Astrocyte (in vitro differentiated cells and primary cell): Measurements from ENCODE around the gene DNAH2. TPM values are rescaled to one million over a fixed set of nuclear protein-coding genes. Genes with fewer than 3 reads are reported as not detected.

Experiments
- DNase-seq: peaks from one replicate; pipeline ENCODE4 v3.0.0-alpha.2; 2010; ENCODE audit warnings: low read depth
- FAIRE-seq: peaks from 2 replicates; lab custom pipeline; 2011; peaks lifted over from hg19 to GRCh38; lab: Jason Lieb, UNC
- H2AFZ ChIP-seq: 2 replicates; pipeline ENCODE4 v1.6.0; 2012; ENCODE audit warnings: low read depth, low read length, inconsistent platforms
- H3K27ac ChIP-seq: 2 replicates; pipeline ENCODE4 v1.5.1; 2011; ENCODE audit warnings: low read depth, low read length, inconsistent platforms
- H3K27me3 ChIP-seq: 2 replicates; pipeline ENCODE4 v1.6.0; 2011; ENCODE audit warnings: low read length, inconsistent platforms; ENCODE audit not compliant: insufficient read depth
- H3K36me3 ChIP-seq: 2 replicates; pipeline ENCODE4 v1.5.1; 2011; ENCODE audit warnings: low read length, inconsistent platforms; ENCODE audit not compliant: insufficient read depth
- H3K4me1 ChIP-seq: 2 replicates; pipeline ENCODE4 v1.5.1; 2011; ENCODE audit warnings: low read length, inconsistent platforms; ENCODE audit not compliant: insufficient read depth
- H3K4me2 ChIP-seq: 2 replicates; pipeline ENCODE4 v1.6.0; 2012; ENCODE audit warnings: low read length, inconsistent platforms
- H3K4me3 ChIP-seq: 2 replicates; pipeline ENCODE4 v1.5.1; 2011; ENCODE audit warnings: low read depth, mild to moderate bottlenecking, low read length, inconsistent platforms; ENCODE audit not compliant: insufficient read depth
- H3K79me2 ChIP-seq: 2 replicates; pipeline ENCODE4 v1.6.0; 2012; ENCODE audit warnings: mild to moderate bottlenecking, low read length, inconsistent platforms; ENCODE audit not compliant: insufficient read depth
- H3K9ac ChIP-seq: 2 replicates; pipeline ENCODE4 v1.6.0; 2012; ENCODE audit warnings: mild to moderate bottlenecking, low read length, inconsistent platforms
- H3K9me3 ChIP-seq: 2 replicates; pipeline ENCODE4 v1.5.1; 2012; ENCODE audit warnings: low read depth, mild to moderate bottlenecking, low read length, inconsistent platforms; ENCODE audit not compliant: insufficient read depth
- H4K20me1 ChIP-seq: 2 replicates; pipeline ENCODE4 v1.6.0; 2012; ENCODE audit warnings: low read length, inconsistent platforms; ENCODE audit not compliant: insufficient read depth
- H3K27ac Mint-ChIP-seq: one replicate; pipeline ENCODE4 v1.8.0; 2021; ENCODE audit warnings: mild to moderate bottlenecking, mixed read lengths; ENCODE audit not compliant: unreplicated experiment
- H3K27me3 Mint-ChIP-seq: one replicate; pipeline ENCODE4 v1.8.0; 2021; ENCODE audit warnings: low read depth, mixed read lengths; ENCODE audit not compliant: unreplicated experiment
- H3K36me3 Mint-ChIP-seq: one replicate; pipeline ENCODE4 v1.8.0; 2021; ENCODE audit warnings: low read depth, mixed read lengths; ENCODE audit not compliant: unreplicated experiment
- H3K4me1 Mint-ChIP-seq: one replicate; pipeline ENCODE4 v1.8.0; 2021; ENCODE audit warnings: low read depth, mixed read lengths; ENCODE audit not compliant: unreplicated experiment
- H3K4me3 Mint-ChIP-seq: one replicate; pipeline ENCODE4 v1.8.0; 2021; ENCODE audit warnings: mild to moderate bottlenecking, moderate library complexity, mixed read lengths; ENCODE audit not compliant: unreplicated experiment
- H3K9me3 Mint-ChIP-seq: one replicate; pipeline ENCODE4 v1.8.0; 2021; ENCODE audit warnings: mild to moderate bottlenecking, mixed read lengths; ENCODE audit not compliant: unreplicated experiment
- EZH2 ChIP-seq: IDR thresholded peaks from 2 replicates; pipeline ENCODE4 v1.6.1; 2012; ENCODE audit warnings: mild to moderate bottlenecking, low read length, inconsistent platforms; ENCODE audit not compliant: insufficient read depth
- total RNA-seq: library from RNA; stranded (reverse); gene quantifications from 2 replicates; pipeline ENCODE4 v1.2.1, GENCODE V29; 2021
- TF ChIP-seq, protein P1 (sequence below): IDR thresholded peaks from 2 replicates; pipeline ENCODE4 v1.5.1; 2011; ENCODE audit warnings: low read depth, mild to moderate bottlenecking, inconsistent platforms, low read length, moderate library complexity; ENCODE audit not compliant: insufficient read depth

The DNAH2 gene
- total RNA-seq, 1 donor from 2014 or later = 0.11 TPM

GRCh38 chr17:7818026-7818425 is 100.5 kb downstream of the DNAH2 start:
- Mint-ChIP-seq H3K27ac (no peak overlapping the region), H3K4me3 (no peak overlapping the region), H3K36me3 (no peaks in the 10 kb centered on the region), H3K9me3 (peaks cover 8% of the 10 kb centered on the region), H3K27me3 (peaks cover 46% of the 10 kb centered on the region), H3K4me1 (no peaks in the 10 kb centered on the region)
- Histone ChIP-seq H3K4me3 (no peak overlapping the region), H3K36me3 (no peaks in the 10 kb centered on the region), H3K27ac (no peak overlapping the region), H3K9ac (no peak overlapping the region), H3K9me3 (no peaks in the 10 kb centered on the region), H3K4me1 (no peaks in the 10 kb centered on the region), H3K27me3 (peaks cover 8% of the 10 kb centered on the region), H4K20me1 (no peaks in the 10 kb centered on the region), H3K4me2 (no peak overlapping the region), H2AFZ (no peak overlapping the region), H3K79me2 (no peaks in the 10 kb centered on the region)
- TF ChIP-seq EZH2 = no peak
- TF ChIP-seq, protein P1, sequence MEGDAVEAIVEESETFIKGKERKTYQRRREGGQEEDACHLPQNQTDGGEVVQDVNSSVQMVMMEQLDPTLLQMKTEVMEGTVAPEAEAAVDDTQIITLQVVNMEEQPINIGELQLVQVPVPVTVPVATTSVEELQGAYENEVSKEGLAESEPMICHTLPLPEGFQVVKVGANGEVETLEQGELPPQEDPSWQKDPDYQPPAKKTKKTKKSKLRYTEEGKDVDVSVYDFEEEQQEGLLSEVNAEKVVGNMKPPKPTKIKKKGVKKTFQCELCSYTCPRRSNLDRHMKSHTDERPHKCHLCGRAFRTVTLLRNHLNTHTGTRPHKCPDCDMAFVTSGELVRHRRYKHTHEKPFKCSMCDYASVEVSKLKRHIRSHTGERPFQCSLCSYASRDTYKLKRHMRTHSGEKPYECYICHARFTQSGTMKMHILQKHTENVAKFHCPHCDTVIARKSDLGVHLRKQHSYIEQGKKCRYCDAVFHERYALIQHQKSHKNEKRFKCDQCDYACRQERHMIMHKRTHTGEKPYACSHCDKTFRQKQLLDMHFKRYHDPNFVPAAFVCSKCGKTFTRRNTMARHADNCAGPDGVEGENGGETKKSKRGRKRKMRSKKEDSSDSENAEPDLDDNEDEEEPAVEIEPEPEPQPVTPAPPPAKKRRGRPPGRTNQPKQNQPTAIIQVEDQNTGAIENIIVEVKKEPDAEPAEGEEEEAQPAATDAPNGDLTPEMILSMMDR = no peak
- no peak for FAIRE-seq
- no peak for DNase-seq

DNA sequence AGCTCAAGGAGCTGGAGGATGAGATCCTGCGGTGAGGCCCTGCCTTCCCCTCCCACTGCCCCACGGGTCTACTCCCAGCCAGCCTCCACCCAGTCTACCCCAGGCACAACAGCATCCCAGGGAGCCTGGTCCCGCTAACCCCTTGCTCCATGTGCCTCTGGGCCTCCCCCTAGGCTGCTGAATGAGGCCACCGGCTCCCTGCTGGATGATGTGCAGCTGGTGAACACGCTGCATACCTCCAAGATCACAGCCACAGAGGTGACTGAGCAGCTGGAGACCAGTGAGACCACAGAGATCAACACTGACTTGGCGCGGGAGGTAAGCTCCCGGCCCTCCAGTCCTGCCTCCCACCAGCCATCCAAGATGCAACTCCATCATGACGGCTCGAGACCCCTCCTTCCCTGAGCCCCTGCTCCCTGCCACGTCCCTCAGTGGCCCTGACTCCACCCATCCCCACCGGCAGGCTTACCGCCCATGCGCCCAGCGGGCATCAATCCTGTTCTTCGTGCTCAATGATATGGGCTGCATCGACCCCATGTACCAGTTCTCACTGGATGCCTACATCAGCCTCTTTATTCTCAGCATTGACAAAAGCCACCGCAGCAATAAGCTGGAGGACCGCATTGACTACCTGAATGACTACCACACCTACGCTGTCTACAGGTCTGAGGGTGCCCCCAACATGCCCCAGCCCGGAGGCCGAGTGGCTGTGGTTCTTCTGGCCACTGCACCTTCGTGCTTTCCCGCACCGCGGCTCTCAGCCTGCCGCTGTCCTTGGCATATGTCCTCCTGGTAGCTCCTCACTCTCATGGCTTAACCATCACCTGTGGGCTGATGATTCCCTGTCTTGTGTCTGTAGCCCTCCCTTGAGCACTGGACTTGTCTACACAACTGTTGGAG is 101.5 kb downstream of the DNAH2 start:
- Histone ChIP-seq H3K9me3 (no peaks in the 10 kb centered on the region), H3K79me2 (no peaks in the 10 kb centered on the region), H4K20me1 (no peaks in the 10 kb centered on the region), H3K9ac (no peak overlapping the region), H3K36me3 (no peaks in the 10 kb centered on the region), H3K4me2 (no peak overlapping the region), H3K27me3 (peaks cover 8% of the 10 kb centered on the region), H3K4me1 (no peaks in the 10 kb centered on the region), H3K27ac (no peak overlapping the region), H2AFZ (no peak overlapping the region), H3K4me3 (no peak overlapping the region)
- TF ChIP-seq EZH2 = no peak
- TF ChIP-seq, protein P1 = no peak
- H3K9me3 Mint-ChIP-seq = peaks cover 8% of the 10 kb centered on the region
- H3K4me1 Mint-ChIP-seq = no peaks in the 10 kb centered on the region
- no peak overlapping the region for H3K27ac Mint-ChIP-seq
- FAIRE-seq (no peak), DNase-seq (no peak)
- no peaks in the 10 kb centered on the region for H3K36me3 Mint-ChIP-seq
- H3K27me3 Mint-ChIP-seq = peaks cover 54% of the 10 kb centered on the region
- H3K4me3 Mint-ChIP-seq = no peak overlapping the region

DNA sequence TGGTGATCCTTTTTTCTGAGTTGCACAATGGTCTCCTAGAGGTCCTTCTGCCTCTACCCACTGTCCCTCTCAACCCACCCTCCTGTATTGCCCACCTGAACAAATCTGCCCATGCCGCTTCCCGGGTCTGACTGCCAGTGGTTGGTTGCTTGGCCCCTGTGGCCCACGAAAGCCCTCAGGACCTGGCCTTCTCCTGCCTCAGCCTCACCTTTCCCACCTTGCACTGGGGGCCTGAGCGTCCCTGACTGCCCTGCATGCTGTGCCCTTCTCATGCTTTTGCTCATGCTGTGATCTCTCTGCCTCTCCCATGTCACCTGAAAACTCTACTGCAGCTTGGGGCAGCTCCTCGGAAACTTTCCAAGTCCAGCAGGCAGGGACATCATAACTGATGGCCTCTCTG is 102.7 kb downstream of the DNAH2 start:
- Histone ChIP-seq H2AFZ (no peak overlapping the region), H3K9ac (no peak overlapping the region), H3K4me3 (no peak overlapping the region), H3K79me2 (no peaks in the 10 kb centered on the region), H3K27ac (no peak overlapping the region), H3K4me2 (no peak overlapping the region), H3K9me3 (no peaks in the 10 kb centered on the region), H3K27me3 (peaks cover 6% of the 10 kb centered on the region), H4K20me1 (no peaks in the 10 kb centered on the region), H3K4me1 (no peaks in the 10 kb centered on the region), H3K36me3 (no peaks in the 10 kb centered on the region)
- FAIRE-seq (no peak), DNase-seq (no peak)
- Mint-ChIP-seq H3K27ac (no peak overlapping the region), H3K4me1 (no peaks in the 10 kb centered on the region), H3K36me3 (no peaks in the 10 kb centered on the region), H3K4me3 (no peak overlapping the region), H3K9me3 (peaks cover 8% of the 10 kb centered on the region), H3K27me3 (peaks cover 60% of the 10 kb centered on the region)
- no peak for TF ChIP-seq EZH2
- TF ChIP-seq, protein P1 = no peak
